ENCODE data around the gene SSC4D. TPM values are rescaled to one million over a fixed set of nuclear protein-coding genes. Genes with fewer than 3 reads are reported as not detected.

SSC4D gene
- total RNA-seq, 1 donor from 2014 or later: not detected

- no peak overlapping the region for H3K27ac ChIP-seq
- no peaks in the 10 kb centered on the region for H3K27me3 ChIP-seq
- no peaks in the 10 kb centered on the region for H3K9me3 ChIP-seq
- no peak overlapping the region for H3K4me3 ChIP-seq
- TF ChIP-seq POLR2AphosphoS5 (IDR thresholded peaks at IDR 0.05; ENCODE audit: insufficient read depth in 1 of 2, low read depth in 1 of 2): no peak
- no peak for TF ChIP-seq POLR2A (IDR thresholded peaks at IDR 0.05)
- no peak for TF ChIP-seq CTCF (IDR thresholded peaks at IDR 0.05)
- H3K36me3 ChIP-seq: peaks cover 0 to 39% of the 10 kb centered on the region in 2 donors
- intact Hi-C loops (cut with DNase I): no loop called here
- H3K4me1 ChIP-seq: peaks cover 58% of the 10 kb centered on the region
- no peak for DNase-seq (ENCODE audit: extremely low spot score in 2 of 2)
Observed at GRCh38 chr7:76343294-76343930, 66.1 kb downstream of the SSC4D start.

GRCh38 chr7:76342222-76342621 lies 67.3 kb downstream of the SSC4D start:
- no peak overlapping the region for H3K27ac ChIP-seq
- H3K27me3 ChIP-seq: no peaks in the 10 kb centered on the region
- no peak overlapping the region for H3K4me3 ChIP-seq
- H3K4me1 ChIP-seq: peaks cover 64% of the 10 kb centered on the region
- no peaks in the 10 kb centered on the region for H3K9me3 ChIP-seq
- peaks cover 0 to 36% of the 10 kb centered on the region in 2 donors for H3K36me3 ChIP-seq
- intact Hi-C loops (cut with DNase I): no loop called here
- no peak for DNase-seq (ENCODE audit: extremely low spot score in 2 of 2)
- TF ChIP-seq CTCF (IDR thresholded peaks at IDR 0.05): no peak
- TF ChIP-seq POLR2AphosphoS5 (IDR thresholded peaks at IDR 0.05; ENCODE audit: insufficient read depth in 1 of 2, low read depth in 1 of 2): no peak
- TF ChIP-seq POLR2A (IDR thresholded peaks at IDR 0.05): no peak

GRCh38 chr7:76340617-76341131 lies 68.8 kb downstream of the SSC4D start:
- H3K9me3 ChIP-seq: no peaks in the 10 kb centered on the region
- H3K27me3 ChIP-seq: no peaks in the 10 kb centered on the region
- intact Hi-C loops (cut with DNase I): no loop called here
- peaks cover 58% of the 10 kb centered on the region for H3K4me1 ChIP-seq
- TF ChIP-seq POLR2A (IDR thresholded peaks at IDR 0.05) (no peak), POLR2AphosphoS5 (IDR thresholded peaks at IDR 0.05; ENCODE audit: insufficient read depth in 1 of 2, low read depth in 1 of 2) (no peak), CTCF (IDR thresholded peaks at IDR 0.05) (no peak)
- no peak overlapping the region for H3K4me3 ChIP-seq
- no peak for DNase-seq (ENCODE audit: extremely low spot score in 2 of 2)
- peaks cover 0 to 21% of the 10 kb centered on the region in 2 donors for H3K36me3 ChIP-seq
- peak overlapping the region; percentile 67 for H3K27ac ChIP-seq

Other genes with a start within 250 kb of the SSC4D start
- gene SRRM3, start 207.8 kb downstream of the SSC4D start, total RNA-seq: 9.8 TPM
- gene HSPB1, start 107.0 kb downstream of the SSC4D start, total RNA-seq: 3,606 TPM
- gene YWHAG, start 50.7 kb downstream of the SSC4D start, total RNA-seq: 73.2 TPM
- 2.7 TPM for gene ZP3, start 15.3 kb upstream of the SSC4D start, total RNA-seq
- gene DTX2, start 52.0 kb upstream of the SSC4D start, total RNA-seq: 78.3 TPM
- 2.7 TPM for gene UPK3B, start 100.9 kb upstream of the SSC4D start, total RNA-seq
- not detected for gene SPDYE16, start 133.6 kb upstream of the SSC4D start, total RNA-seq
- gene POMZP3, start 217.6 kb upstream of the SSC4D start, total RNA-seq: 16.2 TPM

All from vagina (tissue), 2 donors.